HG02970 (cell line): ENCODE results near the gene PRRC2A.

Experiments used
- ATAC-seq: cut with Tn5 transposase; IDR thresholded peaks from one replicate; pipeline ENCODE4 v1.9.1; 2021; ENCODE audit warnings: mild to moderate bottlenecking, moderate library complexity, moderate number of reproducible peaks; ENCODE audit not compliant: unreplicated experiment, low FRiP score

The PRRC2A gene

GRCh38 chr6:31663961-31664789 lies 43.7 kb downstream of the PRRC2A start:
- no peak for ATAC-seq

GRCh38 chr6:31664790-31665500 lies 44.4 kb downstream of the PRRC2A start, which contains the start of gene GPANK1:
GPANK1 (minus strand) TSS chr6:31664997; CDS start chr6:31664478, 519 bp downstream.
- peak; percentile 31 for ATAC-seq

- peak; percentile 77 for ATAC-seq
These were observed 45.2 kb downstream of the PRRC2A start, which contains the start of gene CSNK2B for GRCh38 chr6:31665501-31666336. CSNK2B (plus strand) TSS chr6:31666080; CDS start chr6:31666832, 752 bp downstream.

GRCh38 chr6:31666337-31666965 lies 45.9 kb downstream of the PRRC2A start:
- no peak for ATAC-seq

- no peak for ATAC-seq
These were observed 49.2 kb downstream of the PRRC2A start, which contains the start of gene LY6G5B for GRCh38 chr6:31669676-31670075. LY6G5B (plus strand) TSS chr6:31669976; CDS start chr6:31670951, 975 bp downstream.

GRCh38 chr6:31676322-31676903 lies 55.9 kb downstream of the PRRC2A start:
- ATAC-seq: no peak

GRCh38 chr6:31676904-31677303 lies 56.4 kb downstream of the PRRC2A start:
- no peak for ATAC-seq

- ATAC-seq: no peak
These were observed 57.4 kb downstream of the PRRC2A start for GRCh38 chr6:31677955-31678354.

- ATAC-seq: no peak
These were observed 60.0 kb downstream of the PRRC2A start, which contains the start of gene LY6G5C for GRCh38 chr6:31680226-31681134. LY6G5C (minus strand) TSS chr6:31681067; CDS start chr6:31680373, 694 bp downstream.

GRCh38 chr6:31681135-31681671 lies 60.7 kb downstream of the PRRC2A start:
- no peak for ATAC-seq

- ATAC-seq: no peak
These were observed 63.1 kb downstream of the PRRC2A start for GRCh38 chr6:31683591-31683990.

- ATAC-seq: no peak
These were observed 66.0 kb downstream of the PRRC2A start for GRCh38 chr6:31686483-31686882.

GRCh38 chr6:31687321-31687720 lies 66.8 kb downstream of the PRRC2A start:
- no peak for ATAC-seq
